Measurements from ENCODE around the gene RAB31.

DNA sequence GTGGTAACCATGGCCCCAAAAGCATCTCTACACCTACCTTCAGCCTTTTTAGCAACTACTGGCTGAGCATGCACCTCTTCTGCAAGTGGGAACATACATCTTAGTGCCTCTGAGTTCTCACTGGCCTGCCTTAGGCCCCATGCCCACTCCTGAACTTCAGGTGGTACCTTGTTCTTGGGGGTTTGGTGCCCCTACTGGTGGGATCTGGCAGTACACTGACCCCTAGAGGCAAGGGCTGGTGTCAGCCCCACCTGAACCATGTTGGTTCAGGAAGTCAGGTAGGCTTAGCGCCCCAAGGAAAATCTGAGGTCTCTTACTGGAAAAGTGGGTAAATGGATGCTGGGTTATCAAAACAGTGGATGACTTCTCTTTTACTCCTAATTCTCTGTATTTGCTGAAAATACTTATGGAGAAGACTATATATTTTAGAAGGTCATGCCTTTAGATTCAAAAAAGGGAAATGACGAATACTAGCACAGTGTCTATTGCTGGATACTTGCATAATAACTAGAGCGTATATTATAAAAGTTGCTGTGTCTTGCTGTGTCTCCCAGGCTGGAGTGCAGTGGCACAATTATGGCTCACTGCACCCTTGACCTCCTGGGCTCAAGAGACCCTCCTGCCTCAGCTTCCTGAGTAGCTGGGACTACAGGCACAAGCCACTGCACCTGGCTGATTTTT, 84.6 kb downstream of the RAB31 start:
- TF ChIP-seq, protein P1, sequence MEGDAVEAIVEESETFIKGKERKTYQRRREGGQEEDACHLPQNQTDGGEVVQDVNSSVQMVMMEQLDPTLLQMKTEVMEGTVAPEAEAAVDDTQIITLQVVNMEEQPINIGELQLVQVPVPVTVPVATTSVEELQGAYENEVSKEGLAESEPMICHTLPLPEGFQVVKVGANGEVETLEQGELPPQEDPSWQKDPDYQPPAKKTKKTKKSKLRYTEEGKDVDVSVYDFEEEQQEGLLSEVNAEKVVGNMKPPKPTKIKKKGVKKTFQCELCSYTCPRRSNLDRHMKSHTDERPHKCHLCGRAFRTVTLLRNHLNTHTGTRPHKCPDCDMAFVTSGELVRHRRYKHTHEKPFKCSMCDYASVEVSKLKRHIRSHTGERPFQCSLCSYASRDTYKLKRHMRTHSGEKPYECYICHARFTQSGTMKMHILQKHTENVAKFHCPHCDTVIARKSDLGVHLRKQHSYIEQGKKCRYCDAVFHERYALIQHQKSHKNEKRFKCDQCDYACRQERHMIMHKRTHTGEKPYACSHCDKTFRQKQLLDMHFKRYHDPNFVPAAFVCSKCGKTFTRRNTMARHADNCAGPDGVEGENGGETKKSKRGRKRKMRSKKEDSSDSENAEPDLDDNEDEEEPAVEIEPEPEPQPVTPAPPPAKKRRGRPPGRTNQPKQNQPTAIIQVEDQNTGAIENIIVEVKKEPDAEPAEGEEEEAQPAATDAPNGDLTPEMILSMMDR (IDR thresholded peaks at IDR 0.05), result no peak
- TF ChIP-seq POLR2AphosphoS5 (IDR thresholded peaks at IDR 0.05; ENCODE audit: insufficient read depth in 1 of 2, low read depth in 1 of 2) (no peak), POLR2A (IDR thresholded peaks at IDR 0.05) (no peak)
